B cell (primary cell): ENCODE data around the gene LGALS9C. TPM values are rescaled to one million over a fixed set of nuclear protein-coding genes. Genes with fewer than 3 reads are reported as not detected.
"Not testable (repeated sequence)": the region's sequence is repeated elsewhere in the genome, so short reads cannot be mapped to it uniquely, and the experiment has no call there.

Experiments
- ATAC-seq: fragments of 200-7000 bp; cut with Tn5 transposase; one replicate; pipeline ENCODE4 v1.10.0; 2021; ENCODE audit warnings: low read depth, mild to moderate bottlenecking, moderate number of reproducible peaks, moderate library complexity
- CTCF ChIA-PET: fragments of 350-600 bp; sonication (Branson Sonifier 250); formaldehyde crosslinking; loops from one replicate; lab custom pipeline; 2021; ENCODE audit warnings: antibody characterized with exemption, inconsistent platforms; lab: Charles Lee
- POLR2A ChIA-PET: fragments of 350-600 bp; sonication (Branson Sonifier 250); formaldehyde crosslinking; loops from one replicate; lab custom pipeline; 2021; ENCODE audit warnings: antibody characterized with exemption; lab: Charles Lee
- DNase-seq: peaks from one replicate; pipeline ENCODE4 v3.0.0; 2013
- H2AFZ ChIP-seq: 2 replicates; pipeline ENCODE4 v1.6.1; 2012; ENCODE audit warnings: mild to moderate bottlenecking, low read depth, low read length; ENCODE audit not compliant: insufficient read depth, poor library complexity, severe bottlenecking
- H3K27ac ChIP-seq, 2 donors: 1 replicate in 1 of 2; 2 replicates in 1 of 2; pipeline ENCODE4 v1.5.1; 2012 to 2013; ENCODE audit warnings: low read length in 2 of 2, mild to moderate bottlenecking in 2 of 2, moderate library complexity in 1 of 2
- H3K27me3 ChIP-seq, 4 experiments: fragments of 200-600 bp in 1 of 4; sonication (generic) in 1 of 4; replicated peaks in 1 of 4; 1 replicate in 2 of 4; 2 replicates in 2 of 4; pipeline versions ENCODE4 v1.6.1 to v1.7.0; 2013 to 2016; ENCODE audit warnings: low read length in 3 of 4, mild to moderate bottlenecking in 2 of 4, mixed read lengths in 1 of 4, moderate library complexity in 1 of 4; ENCODE audit not compliant: insufficient read depth in 4 of 4, control insufficient read depth in 3 of 4; ENCODE audit errors: control extremely low read depth in 1 of 4
- H3K36me3 ChIP-seq, 2 experiments: replicated peaks in 1 of 2; 1 replicate in 1 of 2; 2 replicates in 1 of 2; pipeline versions ENCODE4 v1.6.1 to v1.7.1; 2013; ENCODE audit warnings: low read length in 1 of 2; ENCODE audit not compliant: insufficient read depth in 2 of 2, control insufficient read depth in 1 of 2; ENCODE audit errors: control extremely low read depth in 1 of 2, extremely low read depth in 1 of 2
- H3K4me1 ChIP-seq, 2 donors: fragments of 200-600 bp in 1 of 2; sonication (generic) in 1 of 2; 1 replicate in 1 of 2; 2 replicates in 1 of 2; pipeline versions ENCODE4 v1.5.1 to v1.6.1; 2013 to 2017; ENCODE audit warnings: low read length in 2 of 2; ENCODE audit not compliant: control insufficient read depth in 2 of 2, insufficient read depth in 2 of 2
- H3K4me2 ChIP-seq: replicated peaks from 2 replicates; pipeline ENCODE3; 2012; ENCODE audit warnings: mild to moderate bottlenecking, low read depth, low read length; ENCODE audit not compliant: poor library complexity, severe bottlenecking
- H3K4me3 ChIP-seq, 5 experiments: fragments of 200-600 bp in 1 of 5; sonication (generic) in 1 of 5; 1 replicate in 3 of 5; 2 replicates in 2 of 5; pipeline versions ENCODE4 v1.5.1 to v1.7.0; 2011 to 2016; ENCODE audit warnings: low read length in 4 of 5, mild to moderate bottlenecking in 4 of 5, low read depth in 2 of 5, control low read depth in 1 of 5, moderate library complexity in 1 of 5; ENCODE audit not compliant: insufficient read depth in 1 of 5; ENCODE audit errors: control extremely low read depth in 1 of 5, extremely low read depth in 1 of 5
- H3K79me2 ChIP-seq: fragments of 200-600 bp; sonication (generic); one replicate; pipeline ENCODE4 v1.6.0; 2016; ENCODE audit warnings: low read length; ENCODE audit not compliant: control insufficient read depth, insufficient read depth
- H3K9ac ChIP-seq: fragments of 200-600 bp; sonication (generic); 2 replicates; pipeline ENCODE4 v1.6.1; 2017; ENCODE audit warnings: mild to moderate bottlenecking, low read length, moderate library complexity
- H3K9me3 ChIP-seq, 3 donors: one replicate each; pipeline versions ENCODE4 v1.6.1 to v1.7.1; 2013; ENCODE audit warnings: low read length in 2 of 3; ENCODE audit not compliant: control insufficient read depth in 2 of 3, insufficient read depth in 1 of 3; ENCODE audit errors: control extremely low read depth in 1 of 3
- H4K20me1 ChIP-seq: 2 replicates; pipeline ENCODE4 v1.6.0; 2012; ENCODE audit warnings: mild to moderate bottlenecking, low read length; ENCODE audit not compliant: insufficient read depth, control insufficient read depth, poor library complexity, severe bottlenecking
- H3K27ac Mint-ChIP-seq: one replicate; pipeline ENCODE4 v1.8.0; 2021; ENCODE audit warnings: mixed read lengths
- H3K27me3 Mint-ChIP-seq: one replicate; pipeline ENCODE4 v1.8.0; 2021; ENCODE audit warnings: mixed read lengths
- H3K4me1 Mint-ChIP-seq: one replicate; pipeline ENCODE4 v1.8.0; 2021; ENCODE audit warnings: mixed read lengths
- H3K4me3 Mint-ChIP-seq: one replicate; pipeline ENCODE4 v1.8.0; 2021; ENCODE audit warnings: mixed read lengths
- H3K9me3 Mint-ChIP-seq: one replicate; pipeline ENCODE4 v1.8.0; 2022; ENCODE audit warnings: mixed read lengths; ENCODE audit not compliant: insufficient read depth
- WGBS: methylation state at CpG from one replicate; pipeline ENCODE4 v1.1.5; 2013; ENCODE audit warnings: missing lambda C conversion rate; ENCODE audit not compliant: insufficient coverage; 5-methylcytosine and 5-hydroxymethylcytosine counted together
- intact Hi-C: fragments of 100-400 bp; cut with micrococcal nuclease; formaldehyde crosslinking; loops from one replicate; pipeline ENCODE4 v1.10.0; 2022
- polyA plus RNA-seq: library from polyadenylated mRNA; depleted of rRNA; stranded (reverse); fragments of >200 nt; gene quantifications from 2 replicates; pipeline ENCODE4 v1.2.3, GENCODE V29; 2012
- small RNA-seq: library from RNA; depleted of rRNA; stranded (forward); fragments of <200 nt; gene quantifications from one replicate; pipeline ENCODE3, GENCODE V24; 2012; ENCODE audit warnings: low replicate concordance, low read depth; ENCODE audit not compliant: insufficient read length
- total RNA-seq, 2 donors: library from RNA; stranded (reverse); fragments of 120-200 nt in 1 of 2; gene quantifications; 1 replicate in 1 of 2; 2 replicates in 1 of 2; pipeline versions ENCODE4 v1.2.3 to v1.2.4, GENCODE V29; 2013 to 2022

Gene LGALS9C
- total and polyA plus RNA-seq, 2 donors (not counting 1 experiment from before 2014, with no cell fraction given) = 0.25 to 0.44 TPM

- H3K4me1 ChIP-seq, H3K36me3 ChIP-seq, H3K27me3 Mint-ChIP-seq, DNase-seq, H3K9ac ChIP-seq, H4K20me1 ChIP-seq, CTCF ChIA-PET, H3K9me3 Mint-ChIP-seq, H3K9me3 ChIP-seq, H3K4me2 ChIP-seq, H3K27me3 ChIP-seq, ATAC-seq, H3K4me3 ChIP-seq, H3K79me2 ChIP-seq, H3K27ac ChIP-seq, POLR2A ChIA-PET, H3K27ac Mint-ChIP-seq, H2AFZ ChIP-seq, intact Hi-C loops, H3K4me1 Mint-ChIP-seq, H3K4me3 Mint-ChIP-seq: not testable (repeated sequence)
- no CpG with 5 or more reads among the region's 5 CpGs for WGBS
Measured at GRCh38 chr17:18542234-18542633, 65.6 kb downstream of the LGALS9C start.

- H3K27me3 Mint-ChIP-seq, H3K27ac Mint-ChIP-seq, H3K4me3 ChIP-seq, H3K4me1 ChIP-seq, H3K79me2 ChIP-seq, H3K4me1 Mint-ChIP-seq, H3K9me3 Mint-ChIP-seq, H2AFZ ChIP-seq, ATAC-seq, H3K27ac ChIP-seq, CTCF ChIA-PET, POLR2A ChIA-PET, H3K27me3 ChIP-seq, DNase-seq, H3K36me3 ChIP-seq, intact Hi-C loops, H3K9me3 ChIP-seq, H3K9ac ChIP-seq, H3K4me2 ChIP-seq, H4K20me1 ChIP-seq, H3K4me3 Mint-ChIP-seq: not testable (repeated sequence)
- WGBS = no CpG with 5 or more reads among the region's 5 CpGs
Measured at GRCh38 chr17:18542907-18543306, 66.3 kb downstream of the LGALS9C start.

Small RNAs within 50 kb of the gene (small RNA-seq; reads per million reads assigned to genes)
- not detected for gene AL353997.1
- gene AL353997.4 = not detected

Other genes with a start within 250 kb of the LGALS9C start
- 335 and 357 TPM in 2 replicates for gene FLII, start 218.1 kb upstream of the LGALS9C start, total RNA-seq
- 507 and 531 TPM in 2 replicates for gene FLII, start 218.1 kb upstream of the LGALS9C start, polyA plus RNA-seq
- gene MIEF2, start 216.1 kb upstream of the LGALS9C start, total RNA-seq = 16.3 and 18.7 TPM in 2 replicates
- gene MIEF2, start 216.1 kb upstream of the LGALS9C start, polyA plus RNA-seq = 5.6 and 13.3 TPM in 2 replicates
- gene TOP3A, start 161.8 kb upstream of the LGALS9C start, total RNA-seq = 55.8 and 61.7 TPM in 2 replicates
- gene TOP3A, start 161.8 kb upstream of the LGALS9C start, polyA plus RNA-seq = 13.2 and 13.4 TPM in 2 replicates
- 47.3 and 48.0 TPM in 2 replicates for gene SMCR8, start 161.5 kb upstream of the LGALS9C start, total RNA-seq
- 16.2 and 17.4 TPM in 2 replicates for gene SMCR8, start 161.5 kb upstream of the LGALS9C start, polyA plus RNA-seq
- gene SHMT1, start 113.2 kb upstream of the LGALS9C start, total RNA-seq = 23.5 and 28.0 TPM in 2 replicates
- 6.3 and 6.9 TPM in 2 replicates for gene SHMT1, start 113.2 kb upstream of the LGALS9C start, polyA plus RNA-seq
- gene EVPLL, start 99.0 kb upstream of the LGALS9C start, total RNA-seq = not detected in 2 replicates
- gene EVPLL, start 99.0 kb upstream of the LGALS9C start, polyA plus RNA-seq = 0.06 TPM in 1 of 2 replicates, not detected in the other
- not detected in 2 replicates for gene TBC1D28, start 167.6 kb downstream of the LGALS9C start, total RNA-seq
- 1.1 TPM in 1 of 2 replicates, not detected in the other for gene TBC1D28, start 167.6 kb downstream of the LGALS9C start, polyA plus RNA-seq
- 7.1 and 7.6 TPM in 2 replicates for gene FOXO3B, start 205.5 kb downstream of the LGALS9C start, total RNA-seq
- 1.4 and 1.8 TPM in 2 replicates for gene FOXO3B, start 205.5 kb downstream of the LGALS9C start, polyA plus RNA-seq